ENCODE data around the gene MLLT1. TPM values are rescaled to one million over a fixed set of nuclear protein-coding genes. Genes with fewer than 3 reads are reported as not detected.

Gene MLLT1
- total RNA-seq, 1 donor from 2014 or later, result 106 TPM

GRCh38 chr19:6229216-6229913 is 50.4 kb downstream of the MLLT1 start:
- no peaks in the 10 kb centered on the region for H3K27me3 Mint-ChIP-seq
- H3K4me3 Mint-ChIP-seq (ENCODE audit: low read depth), result no peak overlapping the region
- peaks cover 8% of the 10 kb centered on the region for H3K36me3 Mint-ChIP-seq (ENCODE audit: insufficient read depth)
- DNase-seq (ENCODE audit: low spot score, unreplicated experiment), result no peak
- no peaks in the 10 kb centered on the region for H3K4me1 Mint-ChIP-seq (ENCODE audit: low read depth)
- no peaks in the 10 kb centered on the region for H3K9me3 Mint-ChIP-seq (ENCODE audit: low read depth)
- H3K27ac Mint-ChIP-seq, result peak overlapping the region; percentile 75
- no peak for TF ChIP-seq CTCF (IDR thresholded peaks at IDR 0.05; ENCODE audit: unreplicated experiment)

GRCh38 chr19:6228551-6229215 is 51.1 kb downstream of the MLLT1 start:
- TF ChIP-seq CTCF (IDR thresholded peaks at IDR 0.05; ENCODE audit: unreplicated experiment), result no peak
- no peak for DNase-seq (ENCODE audit: low spot score, unreplicated experiment)
- Mint-ChIP-seq H3K9me3 (ENCODE audit: low read depth) (no peaks in the 10 kb centered on the region), H3K4me3 (ENCODE audit: low read depth) (no peak overlapping the region), H3K36me3 (ENCODE audit: insufficient read depth) (peaks cover 8% of the 10 kb centered on the region), H3K27ac (no peak overlapping the region), H3K27me3 (no peaks in the 10 kb centered on the region), H3K4me1 (ENCODE audit: low read depth) (no peaks in the 10 kb centered on the region)

DNA sequence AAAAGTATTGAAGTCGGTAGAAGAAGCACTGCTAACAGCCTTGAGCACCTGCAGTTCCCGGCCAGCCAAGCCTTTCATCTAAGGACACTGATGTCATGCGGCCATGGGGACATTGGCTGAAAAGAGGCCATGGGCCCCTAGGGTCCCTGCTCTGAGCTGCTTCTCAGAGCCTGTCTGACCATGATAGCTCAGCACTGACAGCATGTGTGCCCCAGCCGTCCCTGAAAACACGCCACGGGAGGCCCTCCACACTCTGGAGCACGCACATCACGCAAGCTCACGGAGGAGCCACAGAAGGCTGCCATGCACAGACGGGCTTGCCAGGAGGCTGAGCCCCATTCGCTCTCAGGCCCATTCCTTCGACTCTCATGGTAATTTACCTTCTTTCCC is 51.8 kb downstream of the MLLT1 start:
- TF ChIP-seq CTCF (IDR thresholded peaks at IDR 0.05; ENCODE audit: unreplicated experiment), result no peak
- H3K27me3 Mint-ChIP-seq, result no peaks in the 10 kb centered on the region
- no peak overlapping the region for H3K4me3 Mint-ChIP-seq (ENCODE audit: low read depth)
- no peaks in the 10 kb centered on the region for H3K9me3 Mint-ChIP-seq (ENCODE audit: low read depth)
- DNase-seq (ENCODE audit: low spot score, unreplicated experiment), result no peak
- peaks cover 8% of the 10 kb centered on the region for H3K36me3 Mint-ChIP-seq (ENCODE audit: insufficient read depth)
- peak overlapping the region; percentile 46 for H3K27ac Mint-ChIP-seq
- H3K4me1 Mint-ChIP-seq (ENCODE audit: low read depth), result no peaks in the 10 kb centered on the region

GRCh38 chr19:6227156-6227935 is 52.4 kb downstream of the MLLT1 start:
- no peak overlapping the region for H3K27ac Mint-ChIP-seq

More at GRCh38 chr19:6227156-6227935, 52.4 kb downstream of the MLLT1 start:
- Mint-ChIP-seq H3K36me3 (ENCODE audit: insufficient read depth) (peaks cover 8% of the 10 kb centered on the region), H3K9me3 (ENCODE audit: low read depth) (no peaks in the 10 kb centered on the region), H3K4me1 (ENCODE audit: low read depth) (no peaks in the 10 kb centered on the region), H3K27me3 (no peaks in the 10 kb centered on the region), H3K4me3 (ENCODE audit: low read depth) (no peak overlapping the region)
- no peak for TF ChIP-seq CTCF (IDR thresholded peaks at IDR 0.05; ENCODE audit: unreplicated experiment)
- no peak for DNase-seq (ENCODE audit: low spot score, unreplicated experiment)

All from progenitor cell of endocrine pancreas (in vitro differentiated cells).